ENCODE results near the gene FILIP1.

The FILIP1 gene

DNA sequence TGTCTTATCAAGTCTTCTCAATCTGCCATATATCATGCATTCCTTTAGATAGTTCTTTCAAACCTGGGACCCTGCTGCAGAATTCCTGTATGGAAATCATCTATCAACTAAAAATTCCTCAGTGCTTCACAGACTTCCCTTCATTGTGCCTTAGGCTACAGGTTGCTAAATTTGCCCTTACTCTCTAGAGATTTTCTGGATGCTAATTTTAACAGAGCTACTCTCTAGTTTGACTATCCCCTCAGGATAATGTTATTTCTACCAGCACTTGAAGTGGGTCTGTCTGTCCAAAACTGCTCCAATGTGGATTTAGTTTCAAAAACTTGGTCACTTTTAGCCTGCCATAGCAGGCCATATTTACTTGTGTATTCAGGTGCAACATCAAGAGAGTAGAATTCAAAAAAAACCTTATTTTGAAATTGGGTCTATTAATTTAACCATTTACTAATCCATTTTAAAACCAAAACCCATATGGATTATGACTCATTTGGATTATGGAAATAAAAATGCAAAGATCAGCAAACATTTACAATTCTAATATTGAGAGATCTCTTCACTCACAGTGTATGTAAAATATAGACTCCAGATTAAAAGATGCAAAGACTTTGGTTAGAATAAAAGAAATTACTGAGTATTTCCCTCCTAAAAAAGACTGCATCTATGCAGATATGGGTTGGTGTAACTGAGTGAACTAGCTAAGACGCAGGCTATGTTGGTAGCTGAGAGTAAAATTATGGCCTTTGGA is 236.1 kb downstream of the FILIP1 start:
- Histone ChIP-seq H3K79me2 (ENCODE audit: insufficient read depth, low read length) (0 out of 2 replicates have a peak, but pooled peaks cover 10% of the 10 kb centered on the region), H3K27ac (ENCODE audit: low read depth, low read length) (no peak overlapping the region), H3K36me3 (ENCODE audit: low read length) (peaks cover 36% of the 10 kb centered on the region), H3K27me3 (ENCODE audit: low read length) (no peaks in the 10 kb centered on the region), H3K9ac (ENCODE audit: low read length) (no peak overlapping the region), H3K9me2 (replicated peaks; ENCODE audit: insufficient read depth, low read length) (no peaks in the 10 kb centered on the region), H2AFZ (ENCODE audit: low read depth, low read length, severe bottlenecking) (no peak overlapping the region), H3K9me3 (ENCODE audit: insufficient read depth, low read length) (no peaks in the 10 kb centered on the region), H3K4me2 (ENCODE audit: low read depth, low read length, poor library complexity, severe bottlenecking) (no peak overlapping the region), H3F3A (ENCODE audit: insufficient read depth) (no peaks in the 10 kb centered on the region), H4K20me1 (ENCODE audit: low read depth, low read length) (no peaks in the 10 kb centered on the region), H3K4me3 (ENCODE audit: insufficient read depth, low read length, poor library complexity, severe bottlenecking) (no peak overlapping the region)
- TF ChIP-seq EZH2phosphoT487 (conservative IDR thresholded peaks at IDR 0.05; ENCODE audit: low read length), result no peak
- TF ChIP-seq, protein P1, sequence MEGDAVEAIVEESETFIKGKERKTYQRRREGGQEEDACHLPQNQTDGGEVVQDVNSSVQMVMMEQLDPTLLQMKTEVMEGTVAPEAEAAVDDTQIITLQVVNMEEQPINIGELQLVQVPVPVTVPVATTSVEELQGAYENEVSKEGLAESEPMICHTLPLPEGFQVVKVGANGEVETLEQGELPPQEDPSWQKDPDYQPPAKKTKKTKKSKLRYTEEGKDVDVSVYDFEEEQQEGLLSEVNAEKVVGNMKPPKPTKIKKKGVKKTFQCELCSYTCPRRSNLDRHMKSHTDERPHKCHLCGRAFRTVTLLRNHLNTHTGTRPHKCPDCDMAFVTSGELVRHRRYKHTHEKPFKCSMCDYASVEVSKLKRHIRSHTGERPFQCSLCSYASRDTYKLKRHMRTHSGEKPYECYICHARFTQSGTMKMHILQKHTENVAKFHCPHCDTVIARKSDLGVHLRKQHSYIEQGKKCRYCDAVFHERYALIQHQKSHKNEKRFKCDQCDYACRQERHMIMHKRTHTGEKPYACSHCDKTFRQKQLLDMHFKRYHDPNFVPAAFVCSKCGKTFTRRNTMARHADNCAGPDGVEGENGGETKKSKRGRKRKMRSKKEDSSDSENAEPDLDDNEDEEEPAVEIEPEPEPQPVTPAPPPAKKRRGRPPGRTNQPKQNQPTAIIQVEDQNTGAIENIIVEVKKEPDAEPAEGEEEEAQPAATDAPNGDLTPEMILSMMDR (IDR thresholded peaks at IDR 0.05; ENCODE audit: insufficient read depth, low read length, poor library complexity, severe bottlenecking), result no peak

DNA sequence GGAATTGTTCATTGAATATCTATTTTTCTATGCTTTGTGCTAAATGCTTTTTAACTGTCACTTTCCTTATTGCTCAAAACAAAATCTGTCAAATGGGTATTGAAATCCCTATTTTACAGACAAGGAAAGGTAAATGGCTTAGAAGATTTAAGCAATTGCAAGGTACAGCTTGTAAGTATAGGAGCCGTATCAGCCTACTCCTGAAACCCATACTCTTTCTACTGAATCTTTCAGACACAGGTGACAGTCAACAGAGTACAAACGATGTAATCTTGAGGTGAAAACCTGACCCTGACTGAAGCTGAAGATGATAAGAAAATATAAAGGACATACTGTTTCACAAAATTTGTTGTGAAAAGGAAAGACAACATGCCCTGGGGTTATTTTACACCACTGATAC is 243.0 kb downstream of the FILIP1 start:
- no peak overlapping the region for H2AFZ ChIP-seq (ENCODE audit: low read depth, low read length, severe bottlenecking)
- no peaks in the 10 kb centered on the region for H3K9me3 ChIP-seq (ENCODE audit: insufficient read depth, low read length)
- H3K79me2 ChIP-seq (ENCODE audit: insufficient read depth, low read length), result no peaks in the 10 kb centered on the region
- H3F3A ChIP-seq (ENCODE audit: insufficient read depth), result no peaks in the 10 kb centered on the region
- no peaks in the 10 kb centered on the region for H4K20me1 ChIP-seq (ENCODE audit: low read depth, low read length)
- H3K36me3 ChIP-seq (ENCODE audit: low read length), result peaks cover 5% of the 10 kb centered on the region; the same call in 1 of the 2 replicates
- H3K4me2 ChIP-seq (ENCODE audit: low read depth, low read length, poor library complexity, severe bottlenecking), result no peak overlapping the region
- H3K9me2 ChIP-seq (replicated peaks; ENCODE audit: insufficient read depth, low read length), result no peaks in the 10 kb centered on the region
- no peaks in the 10 kb centered on the region for H3K27me3 ChIP-seq (ENCODE audit: low read length)
- no peak overlapping the region for H3K4me3 ChIP-seq (ENCODE audit: insufficient read depth, low read length, poor library complexity, severe bottlenecking)
- H3K27ac ChIP-seq (ENCODE audit: low read depth, low read length), result no peak overlapping the region
- no peak overlapping the region for H3K9ac ChIP-seq (ENCODE audit: low read length)
- TF ChIP-seq, protein P1 (IDR thresholded peaks at IDR 0.05; ENCODE audit: insufficient read depth, low read length, poor library complexity, severe bottlenecking), result no peak
- no peak for TF ChIP-seq EZH2phosphoT487 (conservative IDR thresholded peaks at IDR 0.05; ENCODE audit: low read length)

DNA sequence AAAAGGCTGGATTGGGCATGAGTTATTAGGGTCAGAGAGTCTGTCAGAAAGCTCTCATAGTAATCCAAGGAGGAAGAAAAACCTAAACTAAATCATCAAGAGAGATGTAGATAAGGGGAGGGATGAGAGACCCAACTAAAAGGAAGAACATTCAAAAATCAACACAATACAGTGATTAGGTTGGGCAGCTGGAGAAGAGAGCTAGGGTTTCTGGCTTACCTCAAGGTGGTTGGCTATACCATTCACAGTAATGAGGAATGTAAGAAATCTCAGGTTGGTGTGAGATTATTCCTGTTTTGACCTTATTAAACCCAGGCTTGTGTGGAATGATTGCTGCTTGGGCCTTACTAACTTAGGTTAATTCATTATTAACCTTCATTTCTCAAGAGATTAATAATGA is 243.8 kb downstream of the FILIP1 start:
- Histone ChIP-seq H3F3A (ENCODE audit: insufficient read depth) (no peaks in the 10 kb centered on the region), H4K20me1 (ENCODE audit: low read depth, low read length) (no peaks in the 10 kb centered on the region), H3K4me3 (ENCODE audit: insufficient read depth, low read length, poor library complexity, severe bottlenecking) (no peak overlapping the region), H2AFZ (ENCODE audit: low read depth, low read length, severe bottlenecking) (no peak overlapping the region), H3K27me3 (ENCODE audit: low read length) (no peaks in the 10 kb centered on the region), H3K9ac (ENCODE audit: low read length) (no peak overlapping the region), H3K36me3 (ENCODE audit: low read length) (peaks cover under 1% of the 10 kb centered on the region; the same call in 1 of the 2 replicates), H3K9me2 (replicated peaks; ENCODE audit: insufficient read depth, low read length) (no peaks in the 10 kb centered on the region), H3K9me3 (ENCODE audit: insufficient read depth, low read length) (no peaks in the 10 kb centered on the region), H3K79me2 (ENCODE audit: insufficient read depth, low read length) (no peaks in the 10 kb centered on the region), H3K27ac (ENCODE audit: low read depth, low read length) (no peak overlapping the region), H3K4me2 (ENCODE audit: low read depth, low read length, poor library complexity, severe bottlenecking) (no peak overlapping the region)
- TF ChIP-seq, protein P1 (IDR thresholded peaks at IDR 0.05; ENCODE audit: insufficient read depth, low read length, poor library complexity, severe bottlenecking), result no peak
- no peak for TF ChIP-seq EZH2phosphoT487 (conservative IDR thresholded peaks at IDR 0.05; ENCODE audit: low read length)

Data from SU-DHL-6 (cell line).